ENCODE measurements around the gene SALL2. TPM values are rescaled to one million over a fixed set of nuclear protein-coding genes. Genes with fewer than 3 reads are reported as not detected.

The SALL2 gene
- total RNA-seq, 1 experiment from 2014 or later = 287 TPM

GRCh38 chr14:21486640-21487087 is 39.5 kb downstream of the SALL2 start:
- no peak overlapping the region for H2AFZ ChIP-seq (ENCODE audit: low read length)
- TF ChIP-seq CTCF (conservative IDR thresholded peaks at IDR 0.05) = no peak
- no peak overlapping the region for H4K8ac ChIP-seq (replicated peaks; ENCODE audit: insufficient read length, low read depth, low read length)
- no peaks in the 10 kb centered on the region for H3K79me2 ChIP-seq (ENCODE audit: insufficient read depth, low read length)
- no peak overlapping the region for H4K5ac ChIP-seq (ENCODE audit: insufficient read length, low read depth, low read length)
- H3K9me3 ChIP-seq (ENCODE audit: control insufficient read depth, low read depth, low read length) = no peaks in the 10 kb centered on the region
- no peaks in the 10 kb centered on the region for H3K9me3 Mint-ChIP-seq
- H3K4ac ChIP-seq (ENCODE audit: low read depth, low read length) = no peak overlapping the region
- H3K14ac ChIP-seq (ENCODE audit: insufficient read depth, low read length) = no peak overlapping the region
- H3K23me2 ChIP-seq (ENCODE audit: insufficient read length, low read depth, low read length, poor library complexity, severe bottlenecking) = no peaks in the 10 kb centered on the region
- H3K4me1 Mint-ChIP-seq = no peaks in the 10 kb centered on the region
- no peaks in the 10 kb centered on the region for H4K20me1 ChIP-seq (ENCODE audit: control insufficient read depth, insufficient read depth, insufficient read length)
- H3K18ac ChIP-seq (ENCODE audit: insufficient read length, low read depth, low read length) = no peak overlapping the region
- peaks cover 9 to 36% (median 33%) of the 10 kb centered on the region in 3 experiments; a peak in 6 of 7 replicates for H3K36me3 Mint-ChIP-seq (ENCODE audit: insufficient read depth in 1 of 3, low read depth in 3 of 3)
- H2BK12ac ChIP-seq (ENCODE audit: insufficient read length, low read depth, low read length) = no peak overlapping the region
- H2BK120ac ChIP-seq (ENCODE audit: low read depth, low read length, poor library complexity, severe bottlenecking) = no peak overlapping the region
- no peak overlapping the region for H3K23ac ChIP-seq (ENCODE audit: insufficient read length, low read depth, low read length)
- no peak overlapping the region for H3T11ph ChIP-seq (ENCODE audit: low read length)
- H2BK5ac ChIP-seq (ENCODE audit: insufficient read length, low read length) = no peak overlapping the region
- WGBS (ENCODE audit: extremely low coverage, insufficient read length, low lambda C conversion rate) = no CpG with 5 or more reads among the region's 1 CpG
- no peak overlapping the region for H2AK5ac ChIP-seq (ENCODE audit: insufficient read length, low read length)
- no peak overlapping the region for H2BK20ac ChIP-seq (ENCODE audit: low read depth, low read length, poor library complexity, severe bottlenecking)
- no peaks in the 10 kb centered on the region for H3K27me3 Mint-ChIP-seq (ENCODE audit: low read depth)
- H3K27me3 ChIP-seq (ENCODE audit: insufficient read depth, low read length) = no peaks in the 10 kb centered on the region
- no peak overlapping the region for H3K4me2 ChIP-seq (ENCODE audit: insufficient read depth, insufficient read length, low read length)
- no peak overlapping the region for H3K4me3 Mint-ChIP-seq
- no peak overlapping the region for H2BK15ac ChIP-seq (ENCODE audit: low read depth, low read length)
- no peaks in the 10 kb centered on the region for H3K79me1 ChIP-seq (ENCODE audit: insufficient read depth, low read depth, low read length, poor library complexity, severe bottlenecking)
- no peak for DNase-seq
- H3K27ac ChIP-seq (ENCODE audit: insufficient read length, low read depth, low read length) = no peak overlapping the region
- no peak overlapping the region for H4K91ac ChIP-seq (ENCODE audit: insufficient read length, low read depth, low read length)
- H3K4me1 ChIP-seq (ENCODE audit: insufficient read depth, low read length) = no peaks in the 10 kb centered on the region
- no peak overlapping the region for H3K27ac Mint-ChIP-seq
- H3K9ac ChIP-seq (ENCODE audit: extremely low read depth, insufficient read length, low read length) = no peak overlapping the region
- H3K56ac ChIP-seq (ENCODE audit: insufficient read length, low read depth, low read length) = no peak overlapping the region

Data from H9 (cell line).